ENCODE results near the gene SMCHD1.

DNA sequence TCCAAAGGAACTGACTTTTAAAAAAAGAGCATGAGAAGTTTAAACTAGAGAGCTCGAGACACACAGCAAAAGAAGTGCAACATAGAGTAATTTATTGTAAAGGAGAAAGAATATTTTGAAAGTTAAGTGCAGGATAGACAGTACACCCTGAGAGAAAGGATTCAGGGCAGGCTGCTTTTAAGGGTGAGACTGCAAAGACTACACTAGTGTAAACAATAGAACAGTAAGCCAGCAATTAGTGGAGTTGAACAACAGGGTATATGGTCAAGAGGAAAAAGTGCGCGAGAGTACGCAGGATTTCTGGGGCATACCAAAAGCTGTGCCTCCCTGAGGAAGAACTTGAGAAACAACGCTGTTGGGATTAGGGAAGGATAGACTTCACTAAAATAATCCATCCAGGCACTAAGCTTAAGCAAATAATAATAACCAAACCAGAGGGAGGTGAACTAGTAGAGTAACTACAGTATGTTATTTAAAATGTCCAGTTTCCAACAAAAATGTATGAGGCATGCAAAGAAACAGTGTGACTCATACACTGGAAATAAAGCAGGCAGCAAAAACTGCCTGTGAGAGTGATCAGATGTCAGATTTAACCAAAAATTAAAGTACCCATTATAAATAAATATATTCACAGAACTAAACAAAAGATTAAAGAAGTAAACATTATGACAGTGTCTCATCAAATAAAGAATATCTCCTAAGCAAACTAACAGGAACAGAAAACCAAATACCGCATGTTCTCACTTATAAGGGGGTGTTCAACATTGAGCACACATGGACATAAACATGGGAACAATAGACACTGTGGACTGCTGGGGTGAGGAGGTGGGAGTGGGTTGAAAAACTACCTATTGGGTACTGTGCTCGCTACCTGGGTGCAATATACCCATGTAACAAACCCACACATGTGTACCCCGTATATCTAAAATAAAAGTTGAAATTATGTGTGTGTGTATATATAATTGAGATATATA, 150.7 kb downstream of the SMCHD1 start:
- TF ChIP-seq, protein P1, sequence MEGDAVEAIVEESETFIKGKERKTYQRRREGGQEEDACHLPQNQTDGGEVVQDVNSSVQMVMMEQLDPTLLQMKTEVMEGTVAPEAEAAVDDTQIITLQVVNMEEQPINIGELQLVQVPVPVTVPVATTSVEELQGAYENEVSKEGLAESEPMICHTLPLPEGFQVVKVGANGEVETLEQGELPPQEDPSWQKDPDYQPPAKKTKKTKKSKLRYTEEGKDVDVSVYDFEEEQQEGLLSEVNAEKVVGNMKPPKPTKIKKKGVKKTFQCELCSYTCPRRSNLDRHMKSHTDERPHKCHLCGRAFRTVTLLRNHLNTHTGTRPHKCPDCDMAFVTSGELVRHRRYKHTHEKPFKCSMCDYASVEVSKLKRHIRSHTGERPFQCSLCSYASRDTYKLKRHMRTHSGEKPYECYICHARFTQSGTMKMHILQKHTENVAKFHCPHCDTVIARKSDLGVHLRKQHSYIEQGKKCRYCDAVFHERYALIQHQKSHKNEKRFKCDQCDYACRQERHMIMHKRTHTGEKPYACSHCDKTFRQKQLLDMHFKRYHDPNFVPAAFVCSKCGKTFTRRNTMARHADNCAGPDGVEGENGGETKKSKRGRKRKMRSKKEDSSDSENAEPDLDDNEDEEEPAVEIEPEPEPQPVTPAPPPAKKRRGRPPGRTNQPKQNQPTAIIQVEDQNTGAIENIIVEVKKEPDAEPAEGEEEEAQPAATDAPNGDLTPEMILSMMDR (IDR thresholded peaks at IDR 0.05) = no peak
- no peak for TF ChIP-seq POLR2A (IDR thresholded peaks at IDR 0.05)

Data from right lobe of liver (tissue), 4 donors.